ENCODE results near the gene CYTH3. TPM values are rescaled to one million over a fixed set of nuclear protein-coding genes. Genes with fewer than 3 reads are reported as not detected.

CYTH3 gene
- total and polyA plus RNA-seq, 2 donors (not counting 3 experiments of a cell fraction or from before 2014, with no cell fraction given): 8.6 to 11.2 TPM

- DNase-seq (ENCODE audit: low read depth, low spot score) (no peak), FAIRE-seq (no peak)
- no peaks in the 10 kb centered on the region for H3K9me3 ChIP-seq (replicated peaks; ENCODE audit: control insufficient read depth, insufficient read depth, low read length)
- ChIA-PET POLR2A (no interaction called here), CTCF (interaction anchor here (0.7 to 5.3 kb wide), 2 partner anchors 106 to 157 kb away, joined by 3 to 240 read pairs; no protein-coding TSS in a partner anchor)
- H3K36me3 ChIP-seq (ENCODE audit: control insufficient read depth in 2 of 2, extremely low read depth in 1 of 2, insufficient read depth in 2 of 2, low read length in 2 of 2): peaks cover 0 to 7% of the 10 kb centered on the region in 2 experiments
- H3K9ac ChIP-seq (replicated peaks; ENCODE audit: extremely low read depth, insufficient read depth, low read length): no peak overlapping the region
- no peaks in the 10 kb centered on the region for H3K4me1 ChIP-seq (ENCODE audit: control insufficient read depth, extremely low read depth, insufficient read depth, low read length)
- intact Hi-C loops (cut with micrococcal nuclease): no loop called here
- no peak overlapping the region for H2AFZ ChIP-seq (ENCODE audit: low read depth, low read length)
- no peaks in the 10 kb centered on the region for H3K27me3 ChIP-seq (ENCODE audit: control insufficient read depth in 2 of 2, insufficient read depth in 2 of 2, low read length in 2 of 2)
- TF ChIP-seq EZH2 (IDR thresholded peaks at IDR 0.05; ENCODE audit: borderline replicate concordance, low read depth, low read length, severe bottlenecking): no peak
- no peak for TF ChIP-seq POLR2AphosphoS5 (IDR thresholded peaks at IDR 0.05; ENCODE audit: insufficient read depth, low read depth, low read length)
- TF ChIP-seq CTCF (IDR thresholded peaks at IDR 0.05; ENCODE audit: extremely low read depth in 1 of 2, insufficient read depth in 1 of 2, low read depth in 1 of 2, low read length in 2 of 2): no peak
- TF ChIP-seq POLR2A (IDR thresholded peaks at IDR 0.05; ENCODE audit: low read depth, low read length): no peak
- TF ChIP-seq MAX (IDR thresholded peaks at IDR 0.05; ENCODE audit: insufficient read depth, insufficient read length): no peak
- no peak for TF ChIP-seq MYC (IDR thresholded peaks at IDR 0.05; ENCODE audit: low read depth, low read length)
- no peak for TF ChIP-seq GATA2 (IDR thresholded peaks at IDR 0.05; ENCODE audit: insufficient read depth, insufficient read length, low read depth, low read length)
- no peak for TF ChIP-seq JUN (IDR thresholded peaks at IDR 0.05; ENCODE audit: borderline replicate concordance, insufficient read depth, insufficient read length, low read depth)
- no peak for TF ChIP-seq FOS (IDR thresholded peaks at IDR 0.05; ENCODE audit: borderline replicate concordance, insufficient read depth, low read length)
- H3K4me3 ChIP-seq (replicated peaks in 1 of 3; ENCODE audit: insufficient read depth in 1 of 3, low read depth in 1 of 3, low read length in 3 of 3): no peak overlapping the region
- no peak overlapping the region for H3K4me2 ChIP-seq (ENCODE audit: insufficient read depth, low read length)
- no peaks in the 10 kb centered on the region for H3K79me2 ChIP-seq (ENCODE audit: control insufficient read depth, insufficient read depth, low read length)
- no peaks in the 10 kb centered on the region for H3K9me1 ChIP-seq (replicated peaks; ENCODE audit: control insufficient read depth, extremely low read depth, insufficient read depth, low read length)
- H4K20me1 ChIP-seq (replicated peaks; ENCODE audit: control insufficient read depth, extremely low read depth, insufficient read depth, low read length): no peaks in the 10 kb centered on the region
- no peak overlapping the region for H3K27ac ChIP-seq (ENCODE audit: insufficient read depth, low read depth, low read length)
- no TSS peak for BruUV-seq (replicated peaks)
- dilution Hi-C loops (cut with MboI; ENCODE audit: extremely low pct_ligation_motif_present, low sequenced_read_pairs): no loop called here
Observed at GRCh38 chr7:6162650-6163366, 109.6 kb downstream of the CYTH3 start.

All from endothelial cell of umbilical vein (primary cell).